GM23338 (cell line): ENCODE measurements around the gene GLB1L3.
"Not testable (repeated sequence)": the region's sequence is repeated elsewhere in the genome, so short reads cannot be mapped to it uniquely, and the experiment has no call there.

Source experiments
- EZH2 ChIP-seq: fragments of 200-600 bp; sonication (generic); IDR thresholded peaks from one replicate; pipeline ENCODE4 v1.8.0; 2017; ENCODE audit warnings: antibody characterized with exemption, mild to moderate bottlenecking, low read depth; ENCODE audit not compliant: unreplicated experiment
- POLR2AphosphoS5 ChIP-seq: IDR thresholded peaks from 2 replicates; pipeline ENCODE4 v1.6.1; 2016; ENCODE audit warnings: antibody characterized with exemption, low read depth
- TF ChIP-seq, protein P1 (sequence below), 2 experiments: fragments of 200-600 bp in 1 of 2; sonication (generic) in 1 of 2; conservative IDR thresholded peaks; 2 replicates each; pipeline versions ENCODE4 v1.5.1 to v1.6.1; 2016 to 2017; ENCODE audit warnings: antibody characterized with exemption in 2 of 2, low read depth in 2 of 2, mild to moderate bottlenecking in 2 of 2, moderate library complexity in 1 of 2
- TF ChIP-seq, protein P2 (sequence below): IDR thresholded peaks from 2 replicates; pipeline ENCODE4 v1.6.1; 2016; ENCODE audit warnings: antibody characterized with exemption

DNA sequence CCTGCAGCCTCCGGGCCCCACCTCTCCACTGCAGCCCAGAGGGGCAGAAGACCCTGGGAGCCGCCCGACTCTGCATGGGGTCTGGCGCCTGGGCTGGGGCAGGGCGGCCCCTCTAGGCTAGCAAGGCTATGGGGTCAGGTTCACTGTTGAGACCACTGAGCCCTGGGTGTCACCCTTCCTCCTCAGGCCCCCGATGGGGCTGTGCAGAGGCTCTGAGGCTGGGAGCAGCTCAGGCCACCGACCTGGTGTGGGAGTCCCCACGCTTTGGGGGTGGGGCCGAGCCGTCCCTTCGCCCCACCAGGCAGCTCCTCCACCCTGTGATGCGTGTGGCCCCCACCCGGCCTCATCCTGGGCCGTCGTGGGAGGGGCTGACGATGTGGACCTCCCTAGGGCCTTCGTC lies 5.5 kb downstream of the GLB1L3 start:
- TF ChIP-seq, protein P1, sequence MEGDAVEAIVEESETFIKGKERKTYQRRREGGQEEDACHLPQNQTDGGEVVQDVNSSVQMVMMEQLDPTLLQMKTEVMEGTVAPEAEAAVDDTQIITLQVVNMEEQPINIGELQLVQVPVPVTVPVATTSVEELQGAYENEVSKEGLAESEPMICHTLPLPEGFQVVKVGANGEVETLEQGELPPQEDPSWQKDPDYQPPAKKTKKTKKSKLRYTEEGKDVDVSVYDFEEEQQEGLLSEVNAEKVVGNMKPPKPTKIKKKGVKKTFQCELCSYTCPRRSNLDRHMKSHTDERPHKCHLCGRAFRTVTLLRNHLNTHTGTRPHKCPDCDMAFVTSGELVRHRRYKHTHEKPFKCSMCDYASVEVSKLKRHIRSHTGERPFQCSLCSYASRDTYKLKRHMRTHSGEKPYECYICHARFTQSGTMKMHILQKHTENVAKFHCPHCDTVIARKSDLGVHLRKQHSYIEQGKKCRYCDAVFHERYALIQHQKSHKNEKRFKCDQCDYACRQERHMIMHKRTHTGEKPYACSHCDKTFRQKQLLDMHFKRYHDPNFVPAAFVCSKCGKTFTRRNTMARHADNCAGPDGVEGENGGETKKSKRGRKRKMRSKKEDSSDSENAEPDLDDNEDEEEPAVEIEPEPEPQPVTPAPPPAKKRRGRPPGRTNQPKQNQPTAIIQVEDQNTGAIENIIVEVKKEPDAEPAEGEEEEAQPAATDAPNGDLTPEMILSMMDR (conservative IDR thresholded peaks at IDR 0.05; ENCODE audit: low read depth in 2 of 2): not testable (repeated sequence)
- TF ChIP-seq EZH2, POLR2AphosphoS5: not testable (repeated sequence)
- TF ChIP-seq, protein P2, sequence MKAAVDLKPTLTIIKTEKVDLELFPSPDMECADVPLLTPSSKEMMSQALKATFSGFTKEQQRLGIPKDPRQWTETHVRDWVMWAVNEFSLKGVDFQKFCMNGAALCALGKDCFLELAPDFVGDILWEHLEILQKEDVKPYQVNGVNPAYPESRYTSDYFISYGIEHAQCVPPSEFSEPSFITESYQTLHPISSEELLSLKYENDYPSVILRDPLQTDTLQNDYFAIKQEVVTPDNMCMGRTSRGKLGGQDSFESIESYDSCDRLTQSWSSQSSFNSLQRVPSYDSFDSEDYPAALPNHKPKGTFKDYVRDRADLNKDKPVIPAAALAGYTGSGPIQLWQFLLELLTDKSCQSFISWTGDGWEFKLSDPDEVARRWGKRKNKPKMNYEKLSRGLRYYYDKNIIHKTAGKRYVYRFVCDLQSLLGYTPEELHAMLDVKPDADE: not testable (repeated sequence)
